Prostate gland (tissue), 2 donors: ENCODE data around the gene TBC1D24. TPM values are rescaled to one million over a fixed set of nuclear protein-coding genes. Genes with fewer than 3 reads are reported as not detected.
"Not testable (repeated sequence)": the region's sequence is repeated elsewhere in the genome, so short reads cannot be mapped to it uniquely, and the experiment has no call there.

Experiments used
- DNase-seq: peaks from one replicate; pipeline ENCODE4 v3.0.0-alpha.2; 2019; ENCODE audit warnings: low spot score
- H3K27ac ChIP-seq, 2 donors: fragments of 200-600 bp; sonication (generic); 2 replicates each; pipeline ENCODE4 v1.5.1; 2017 to 2019
- H3K27me3 ChIP-seq: fragments of 200-600 bp; sonication (generic); replicated peaks from 2 replicates; pipeline ENCODE4 v1.5.1; 2019; ENCODE audit not compliant: insufficient read depth
- H3K36me3 ChIP-seq, 2 donors: fragments of 200-600 bp; sonication (generic); 1 replicate in 1 of 2; 2 replicates in 1 of 2; pipeline versions ENCODE4 v1.5.1 to v1.8.1; 2017 to 2019
- H3K4me1 ChIP-seq: fragments of 200-600 bp; sonication (generic); replicated peaks from 2 replicates; pipeline ENCODE4 v1.5.1; 2019
- H3K4me3 ChIP-seq, 2 donors: fragments of 200-600 bp; sonication (generic); 2 replicates each; pipeline ENCODE4 v1.5.1; 2017 to 2019
- H3K9me3 ChIP-seq: fragments of 200-600 bp; sonication (generic); 2 replicates; pipeline ENCODE4 v1.5.1; 2017
- POLR2A ChIP-seq: fragments of 450-650 bp; IDR thresholded peaks from one replicate; pipeline ENCODE4 v1.6.1; 2016; ENCODE audit warnings: antibody characterized with exemption, mild to moderate bottlenecking
- POLR2AphosphoS5 ChIP-seq: sonication (generic); formaldehyde crosslinking; IDR thresholded peaks from one replicate; pipeline ENCODE4 v1.6.1; 2017; ENCODE audit warnings: antibody characterized with exemption
- WGBS: methylation state at CpG from one replicate; pipeline ENCODE4 v1.1.5; 2018; 5-methylcytosine and 5-hydroxymethylcytosine counted together
- intact Hi-C: fragments of 100-400 bp; cut with DNase I; formaldehyde crosslinking; loops from one replicate; pipeline ENCODE4 v1.14.2; 2022
- total RNA-seq, 2 donors: library from RNA; depleted of rRNA; stranded (reverse); fragments of >200 nt; gene quantifications; one replicate each; pipeline ENCODE4 v1.1.0, GENCODE V29; 2016
- TF ChIP-seq, protein P1 (sequence below), 4 experiments: fragments of 200-600 bp in 2 of 4; fragments of 450-650 bp in 2 of 4; sonication (generic) in 2 of 4; IDR thresholded peaks; 1 replicate in 3 of 4; 2 replicates in 1 of 4; pipeline ENCODE4 v1.5.1; 2016 to 2019; ENCODE audit warnings: antibody characterized with exemption in 4 of 4, mild to moderate bottlenecking in 2 of 4, moderate library complexity in 2 of 4

TBC1D24 gene
- total RNA-seq, 2 donors from 2014 or later: 22.4 to 26.2 TPM

DNA sequence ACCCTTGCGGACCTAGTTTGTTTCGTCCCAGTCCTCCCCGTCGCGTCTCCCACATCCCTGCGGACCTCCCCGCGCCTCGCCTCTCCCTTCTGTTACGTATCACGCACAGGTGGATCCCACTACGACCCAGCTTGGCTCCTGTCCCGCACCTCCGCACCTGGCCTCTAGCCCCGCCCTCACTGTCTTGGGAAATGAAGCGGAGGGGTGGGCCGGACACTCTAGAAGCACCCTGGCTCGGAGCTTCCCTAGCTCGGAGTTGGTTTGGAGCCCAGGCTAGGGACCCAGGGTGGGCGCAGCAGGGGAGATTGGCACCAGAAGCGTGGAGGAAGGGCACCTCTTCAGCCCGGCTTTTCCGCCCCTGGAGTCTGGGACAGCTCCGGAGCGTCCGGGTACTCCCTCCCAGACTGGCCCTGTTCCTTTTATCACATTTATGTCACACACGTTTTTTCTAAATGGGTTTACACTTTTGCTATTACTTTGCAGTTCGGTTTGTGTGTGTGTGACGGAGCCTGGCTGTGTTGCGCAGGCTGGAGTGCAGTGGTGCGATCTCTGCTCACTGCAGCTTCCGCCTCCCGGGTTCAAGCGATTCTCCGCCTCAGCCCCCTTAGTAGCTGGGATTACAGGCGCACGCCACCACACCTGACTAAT lies 57.7 kb downstream of the TBC1D24 start:
- Histone ChIP-seq H3K27ac (peak overlapping the region; percentile 93 to 97), H3K27me3 (no peaks in the 10 kb centered on the region), H3K4me3 (peak overlapping the region; percentile 49 to 62), H3K36me3 (peaks cover 7% of the 10 kb centered on the region in 2 donors), H3K4me1 (peaks cover 6% of the 10 kb centered on the region), H3K9me3 (no peaks in the 10 kb centered on the region)
- intact Hi-C loops: loop anchor here (10.0 kb wide), 1 partner anchor 62 kb away; no protein-coding TSS in a partner anchor
- WGBS: 3% methylated on average over 37 of the region's 37 CpGs
- TF ChIP-seq POLR2A (peak; percentile 64), POLR2AphosphoS5 (peak; percentile 65)
- TF ChIP-seq, protein P1, sequence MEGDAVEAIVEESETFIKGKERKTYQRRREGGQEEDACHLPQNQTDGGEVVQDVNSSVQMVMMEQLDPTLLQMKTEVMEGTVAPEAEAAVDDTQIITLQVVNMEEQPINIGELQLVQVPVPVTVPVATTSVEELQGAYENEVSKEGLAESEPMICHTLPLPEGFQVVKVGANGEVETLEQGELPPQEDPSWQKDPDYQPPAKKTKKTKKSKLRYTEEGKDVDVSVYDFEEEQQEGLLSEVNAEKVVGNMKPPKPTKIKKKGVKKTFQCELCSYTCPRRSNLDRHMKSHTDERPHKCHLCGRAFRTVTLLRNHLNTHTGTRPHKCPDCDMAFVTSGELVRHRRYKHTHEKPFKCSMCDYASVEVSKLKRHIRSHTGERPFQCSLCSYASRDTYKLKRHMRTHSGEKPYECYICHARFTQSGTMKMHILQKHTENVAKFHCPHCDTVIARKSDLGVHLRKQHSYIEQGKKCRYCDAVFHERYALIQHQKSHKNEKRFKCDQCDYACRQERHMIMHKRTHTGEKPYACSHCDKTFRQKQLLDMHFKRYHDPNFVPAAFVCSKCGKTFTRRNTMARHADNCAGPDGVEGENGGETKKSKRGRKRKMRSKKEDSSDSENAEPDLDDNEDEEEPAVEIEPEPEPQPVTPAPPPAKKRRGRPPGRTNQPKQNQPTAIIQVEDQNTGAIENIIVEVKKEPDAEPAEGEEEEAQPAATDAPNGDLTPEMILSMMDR (IDR thresholded peaks at IDR 0.05): no peak
- DNase-seq: peak; percentile 88

DNA sequence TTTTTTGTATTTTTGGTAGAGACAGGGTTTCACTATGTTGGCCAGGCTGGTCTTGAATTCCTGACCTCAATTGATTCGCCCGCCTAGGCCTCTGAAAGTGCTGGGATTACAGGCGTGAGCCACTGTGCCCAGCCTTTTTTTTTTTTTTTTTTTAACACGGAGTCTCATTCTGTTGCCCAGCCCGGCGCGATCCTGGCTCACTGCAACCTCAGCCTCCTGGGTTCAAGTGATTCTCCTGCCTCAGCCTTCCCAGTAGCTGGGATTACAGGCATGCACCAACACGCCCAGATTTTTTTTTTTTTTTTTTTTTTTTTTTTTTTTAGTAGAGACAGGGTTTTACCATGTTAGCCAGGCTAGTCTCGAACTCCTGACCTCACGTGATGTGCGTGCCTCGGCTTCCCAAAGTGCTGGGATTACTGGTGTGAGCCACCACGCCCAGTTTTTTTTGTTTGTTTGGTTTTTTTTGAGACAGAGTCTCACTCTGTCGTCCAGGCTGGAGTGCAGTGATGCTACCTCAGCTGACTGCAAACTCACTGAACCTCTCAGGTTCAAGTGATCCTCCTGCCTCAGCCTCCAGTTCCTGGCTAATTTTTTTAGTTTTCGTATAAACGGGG lies 58.3 kb downstream of the TBC1D24 start:
- H3K36me3 ChIP-seq, H3K27me3 ChIP-seq, H3K9me3 ChIP-seq, H3K4me1 ChIP-seq, DNase-seq: not testable (repeated sequence)
- Histone ChIP-seq H3K27ac (peak overlapping the region; percentile 93 to 97), H3K4me3 (peak overlapping the region; percentile 49 to 62)
- 21% methylated on average over 16 of the region's 16 CpGs for WGBS
- intact Hi-C loops: loop anchor here (10.0 kb wide), 1 partner anchor 62 kb away; no protein-coding TSS in a partner anchor

DNA sequence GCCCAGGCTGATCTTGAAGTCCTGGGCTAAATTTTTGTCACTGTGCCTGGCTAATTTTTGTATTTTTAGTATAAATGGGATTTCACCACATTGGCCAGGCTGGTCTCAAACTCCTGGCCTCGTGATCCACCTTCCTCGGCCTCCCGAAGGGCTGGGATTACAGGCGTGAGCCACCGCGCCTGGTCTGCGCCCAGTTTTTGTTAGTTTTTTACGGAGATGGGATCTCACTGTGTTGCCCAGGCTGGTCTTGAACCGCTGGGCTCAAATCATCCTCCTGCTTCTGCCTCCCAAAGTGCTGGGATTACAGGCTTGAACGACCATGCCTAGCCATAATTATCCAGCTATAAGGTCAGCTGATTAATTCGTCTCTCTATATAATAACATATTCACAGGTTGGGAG lies 59.0 kb downstream of the TBC1D24 start:
- peaks cover 6% of the 10 kb centered on the region for H3K4me1 ChIP-seq
- no peaks in the 10 kb centered on the region for H3K27me3 ChIP-seq
- intact Hi-C loops: loop anchor here (2.0 to 10.0 kb wide), 2 partner anchors 19 to 61 kb away; no protein-coding TSS in a partner anchor
- no peak overlapping the region for H3K27ac ChIP-seq
- TF ChIP-seq POLR2A: no peak
- TF ChIP-seq, protein P1 (IDR thresholded peaks at IDR 0.05): no peak
- TF ChIP-seq POLR2AphosphoS5: no peak
- 85% methylated on average over 11 of the region's 11 CpGs for WGBS
- H3K36me3 ChIP-seq: peaks cover 0 to 7% of the 10 kb centered on the region in 2 donors
- H3K9me3 ChIP-seq: no peaks in the 10 kb centered on the region
- DNase-seq: no peak
- no peak overlapping the region for H3K4me3 ChIP-seq

DNA sequence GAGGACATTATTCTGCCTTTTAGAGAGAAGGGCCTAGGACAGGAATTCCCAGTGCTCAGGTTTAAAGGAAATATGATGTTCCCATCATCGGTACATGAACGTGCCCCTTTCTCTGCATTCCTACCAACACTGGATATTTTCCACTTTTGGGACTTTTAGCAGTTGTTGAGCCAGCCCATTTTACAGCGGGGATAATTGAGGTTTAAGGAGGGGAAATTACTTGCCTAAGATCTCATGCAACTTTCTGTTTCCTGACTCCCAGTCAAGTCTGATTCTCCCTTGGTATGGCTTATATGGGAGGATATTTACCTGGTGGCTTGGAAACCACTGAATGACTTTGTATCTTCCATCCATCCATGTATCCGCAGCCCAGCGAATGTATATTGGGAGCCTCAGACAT lies 59.4 kb downstream of the TBC1D24 start:
- H3K4me3 ChIP-seq, DNase-seq, H3K27me3 ChIP-seq, H3K4me1 ChIP-seq, H3K9me3 ChIP-seq, H3K27ac ChIP-seq, H3K36me3 ChIP-seq: not testable (repeated sequence)
- intact Hi-C loops: loop anchor here (2.0 to 10.0 kb wide), 2 partner anchors 20 to 60 kb away; no protein-coding TSS in a partner anchor
- 86% methylated on average over 5 of the region's 5 CpGs for WGBS

DNA sequence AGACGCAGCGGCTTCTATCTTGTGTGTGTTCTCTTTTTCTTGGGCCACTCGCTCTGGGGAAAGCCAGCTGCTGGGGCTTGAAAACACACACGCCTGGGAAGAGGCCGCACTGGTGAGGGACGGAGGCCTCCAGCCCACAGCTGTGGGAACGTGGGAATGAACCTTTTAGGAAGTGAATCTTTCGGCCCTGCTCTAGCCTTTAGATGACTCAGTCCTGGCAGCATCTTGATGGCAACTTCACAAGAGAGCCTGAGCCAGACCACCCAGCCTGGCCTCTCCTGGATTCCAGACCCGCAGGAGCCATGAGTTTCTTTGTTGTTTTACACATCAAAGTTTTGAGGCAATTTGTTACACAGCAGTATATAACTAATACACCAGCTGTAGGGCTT lies 60.7 kb downstream of the TBC1D24 start:
- Histone ChIP-seq H3K4me3 (no peak overlapping the region), H3K27ac (no peak overlapping the region), H3K4me1 (peaks cover 6% of the 10 kb centered on the region), H3K9me3 (no peaks in the 10 kb centered on the region), H3K36me3 (no peaks in the 10 kb centered on the region), H3K27me3 (no peaks in the 10 kb centered on the region)
- TF ChIP-seq POLR2AphosphoS5: no peak
- no peak for TF ChIP-seq POLR2A
- TF ChIP-seq, protein P1 (IDR thresholded peaks at IDR 0.05): no peak
- WGBS: 77% methylated on average over 9 of the region's 9 CpGs
- DNase-seq: no peak
- intact Hi-C loops: loop anchor here (2.0 to 10.0 kb wide), 3 partner anchors 21 to 137 kb away; no protein-coding TSS in a partner anchor
